ENCODE results near the gene FAM47E.

DNA sequence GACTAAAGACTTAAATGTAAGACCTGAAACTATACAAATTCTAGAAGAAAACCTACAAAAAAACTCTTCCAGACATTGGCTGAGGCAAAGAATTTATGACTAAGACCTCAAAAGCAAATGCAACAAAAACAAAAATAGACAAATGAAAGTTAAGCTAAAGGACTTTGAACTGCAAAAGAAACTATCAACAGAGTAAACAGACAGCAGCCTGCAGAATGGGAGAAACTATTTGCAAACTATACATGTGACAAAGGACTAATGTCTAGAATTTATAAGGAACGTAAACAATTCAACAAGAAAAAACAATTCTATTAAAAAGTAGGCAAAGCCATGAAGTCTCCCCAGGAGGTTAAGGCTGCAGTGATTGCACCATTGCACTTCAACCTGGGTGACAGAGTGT is 9.1 kb downstream of the FAM47E start:
- TF ChIP-seq, protein P1, sequence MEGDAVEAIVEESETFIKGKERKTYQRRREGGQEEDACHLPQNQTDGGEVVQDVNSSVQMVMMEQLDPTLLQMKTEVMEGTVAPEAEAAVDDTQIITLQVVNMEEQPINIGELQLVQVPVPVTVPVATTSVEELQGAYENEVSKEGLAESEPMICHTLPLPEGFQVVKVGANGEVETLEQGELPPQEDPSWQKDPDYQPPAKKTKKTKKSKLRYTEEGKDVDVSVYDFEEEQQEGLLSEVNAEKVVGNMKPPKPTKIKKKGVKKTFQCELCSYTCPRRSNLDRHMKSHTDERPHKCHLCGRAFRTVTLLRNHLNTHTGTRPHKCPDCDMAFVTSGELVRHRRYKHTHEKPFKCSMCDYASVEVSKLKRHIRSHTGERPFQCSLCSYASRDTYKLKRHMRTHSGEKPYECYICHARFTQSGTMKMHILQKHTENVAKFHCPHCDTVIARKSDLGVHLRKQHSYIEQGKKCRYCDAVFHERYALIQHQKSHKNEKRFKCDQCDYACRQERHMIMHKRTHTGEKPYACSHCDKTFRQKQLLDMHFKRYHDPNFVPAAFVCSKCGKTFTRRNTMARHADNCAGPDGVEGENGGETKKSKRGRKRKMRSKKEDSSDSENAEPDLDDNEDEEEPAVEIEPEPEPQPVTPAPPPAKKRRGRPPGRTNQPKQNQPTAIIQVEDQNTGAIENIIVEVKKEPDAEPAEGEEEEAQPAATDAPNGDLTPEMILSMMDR (IDR thresholded peaks at IDR 0.05), result no peak
- no peak for TF ChIP-seq POLR2A (IDR thresholded peaks at IDR 0.05)

Data from prostate gland (tissue), 2 donors.